ENCODE data around the gene IQCE.
"Not testable (repeated sequence)": the region's sequence is repeated elsewhere in the genome, so short reads cannot be mapped to it uniquely, and the experiment has no call there.

IQCE gene

GRCh38 chr7:2577914-2578680, 19.3 kb downstream of the IQCE start:
- no peak for DNase-seq (ENCODE audit: low read depth)

- DNase-seq (ENCODE audit: low read depth), result no peak
Observed at GRCh38 chr7:2580636-2581035, 21.9 kb downstream of the IQCE start.

GRCh38 chr7:2582006-2582735, 23.4 kb downstream of the IQCE start:
- no peak for DNase-seq (ENCODE audit: low read depth)

GRCh38 chr7:2583798-2584580, 25.2 kb downstream of the IQCE start:
- DNase-seq (ENCODE audit: low read depth), result no peak

- no peak for DNase-seq (ENCODE audit: low read depth)
Observed at GRCh38 chr7:2585446-2585845, 26.7 kb downstream of the IQCE start.

GRCh38 chr7:2586326-2587020, 27.7 kb downstream of the IQCE start:
- DNase-seq (ENCODE audit: low read depth), result no peak

- DNase-seq (ENCODE audit: low read depth), result no peak
Observed at GRCh38 chr7:2587134-2587533, 28.4 kb downstream of the IQCE start.

- no peak for DNase-seq (ENCODE audit: low read depth)
Observed at GRCh38 chr7:2587778-2588177, 29.0 kb downstream of the IQCE start.

- DNase-seq (ENCODE audit: low read depth), result no peak
Observed at GRCh38 chr7:2589341-2589740, 30.6 kb downstream of the IQCE start.

GRCh38 chr7:2589941-2590340, 31.2 kb downstream of the IQCE start:
- not testable (repeated sequence) for DNase-seq (ENCODE audit: low read depth)

GRCh38 chr7:2592375-2592865, 33.6 kb downstream of the IQCE start:
- no peak for DNase-seq (ENCODE audit: low read depth)

- no peak for DNase-seq (ENCODE audit: low read depth)
Observed at GRCh38 chr7:2593036-2593727, 34.4 kb downstream of the IQCE start.

GRCh38 chr7:2594599-2594998, 35.8 kb downstream of the IQCE start:
- no peak for DNase-seq (ENCODE audit: low read depth)

GRCh38 chr7:2595258-2595860, 36.6 kb downstream of the IQCE start:
- DNase-seq (ENCODE audit: low read depth), result no peak

GRCh38 chr7:2596464-2597272, 37.9 kb downstream of the IQCE start:
- no peak for DNase-seq (ENCODE audit: low read depth)

- no peak for DNase-seq (ENCODE audit: low read depth)
Observed at GRCh38 chr7:2597273-2597640, 38.5 kb downstream of the IQCE start.

- DNase-seq (ENCODE audit: low read depth), result no peak
Observed at GRCh38 chr7:2598154-2598823, 39.5 kb downstream of the IQCE start.

- no peak for DNase-seq (ENCODE audit: low read depth)
Observed at GRCh38 chr7:2601065-2601464, 42.3 kb downstream of the IQCE start.

GRCh38 chr7:2601907-2602306, 43.1 kb downstream of the IQCE start:
- DNase-seq (ENCODE audit: low read depth), result no peak

Data from T follicular helper cell (primary cell).